Neural cell (in vitro differentiated cells): ENCODE results near the gene NHSL1.

Source experiments
- CTCF ChIP-seq: fragments of 450-650 bp; IDR thresholded peaks from 2 replicates; pipeline ENCODE4 v1.5.1; 2014; ENCODE audit warnings: antibody characterized with exemption, mild to moderate bottlenecking, moderate library complexity; ENCODE audit not compliant: poor library complexity, severe bottlenecking
- EP300 ChIP-seq: fragments of 450-650 bp; conservative IDR thresholded peaks from 2 replicates; pipeline ENCODE4 v1.6.1; 2014; ENCODE audit warnings: antibody characterized with exemption, mild to moderate bottlenecking, moderate library complexity; ENCODE audit not compliant: poor library complexity, severe bottlenecking
- EZH2 ChIP-seq: fragments of 200-600, 300-800 bp; shearing (Covaris generic), sonication (generic); IDR thresholded peaks from 2 replicates; pipeline ENCODE4 v1.6.1; 2014; ENCODE audit warnings: antibody characterized with exemption, low read length, borderline replicate concordance, mild to moderate bottlenecking; ENCODE audit not compliant: insufficient read depth, poor library complexity, severe bottlenecking
- MXI1 ChIP-seq: fragments of 450-650 bp; conservative IDR thresholded peaks from 2 replicates; pipeline ENCODE4 v1.6.1; 2014; ENCODE audit warnings: antibody characterized with exemption, mild to moderate bottlenecking; ENCODE audit not compliant: poor library complexity, severe bottlenecking
- POLR2AphosphoS5 ChIP-seq: IDR thresholded peaks from 2 replicates; pipeline ENCODE4 v1.6.1; 2012
- RAD21 ChIP-seq: fragments of 450-650 bp; conservative IDR thresholded peaks from 2 replicates; pipeline ENCODE4 v1.6.1; 2014; ENCODE audit warnings: antibody characterized with exemption, mild to moderate bottlenecking, moderate library complexity
- REST ChIP-seq: IDR thresholded peaks from 2 replicates; pipeline ENCODE4 v1.6.1; 2012; ENCODE audit warnings: borderline replicate concordance
- SMC3 ChIP-seq: fragments of 450-650 bp; conservative IDR thresholded peaks from 2 replicates; pipeline ENCODE4 v1.6.1; 2014; ENCODE audit warnings: antibody characterized with exemption, mild to moderate bottlenecking, moderate library complexity; ENCODE audit not compliant: poor library complexity
- TAF1 ChIP-seq: IDR thresholded peaks from 2 replicates; pipeline ENCODE4 v1.6.1; 2012; ENCODE audit warnings: low read depth

GRCh38 chr6:138429761-138430160, 69.5 kb downstream of the NHSL1 start:
- TF ChIP-seq MXI1, result no peak
- no peak for TF ChIP-seq CTCF
- TF ChIP-seq REST, result no peak
- TF ChIP-seq EP300, result no peak
- TF ChIP-seq POLR2AphosphoS5, result no peak
- TF ChIP-seq EZH2, result no peak
- no peak for TF ChIP-seq TAF1
- no peak for TF ChIP-seq SMC3
- TF ChIP-seq RAD21, result no peak
